A549 (cell line): ENCODE results near the gene RASD2. TPM values are rescaled to one million over a fixed set of nuclear protein-coding genes. Genes with fewer than 3 reads are reported as not detected.

Experiments used
- ATAC-seq, 2 experiments: fragments of 200-7000 bp in 1 of 2; fragments of >200 bp in 1 of 2; cut with Nextera tagmentation in 1 of 2; cut with Tn5 transposase in 1 of 2; 3 replicates each; pipeline versions ENCODE4 v1.8.0 to v1.9.1; 2018 to 2020; ENCODE audit warnings: mild to moderate bottlenecking in 1 of 2, moderate library complexity in 1 of 2
- CTCF ChIA-PET: fragments of 300-600 bp; sonication (Branson Sonifier 250); formaldehyde crosslinking; extraction: SDS; loops from one replicate; lab custom pipeline; 2021; ENCODE audit warnings: antibody characterized with exemption, inconsistent platforms; lab: Yijun Ruan, JAX
- POLR2A ChIA-PET: fragments of 350-600 bp; formaldehyde crosslinking; extraction: SDS; loops from one replicate; lab custom pipeline; 2021; ENCODE audit warnings: antibody characterized with exemption, inconsistent platforms; lab: Yijun Ruan, JAX
- DNase-seq, 2 experiments: peaks; one replicate each; pipeline versions ENCODE4 v3.0.0 to v3.0.0-alpha.2; 2011 to 2016; ENCODE audit warnings: low read depth in 1 of 2, low spot score in 1 of 2
- FAIRE-seq: peaks from 2 replicates; lab custom pipeline; 2011; peaks lifted over from hg19 to GRCh38; lab: Jason Lieb, UNC
- H3K27ac ChIP-seq, 2 experiments: fragments of >200 bp; sonication (Bioruptor Twin); formaldehyde crosslinking; 3 replicates each; pipeline ENCODE4 v1.5.1; 2016 to 2017
- H3K4me1 ChIP-seq: fragments of >200 bp; sonication (Bioruptor Twin); formaldehyde crosslinking; 3 replicates; pipeline ENCODE4 v1.6.1; 2016
- H3K4me2 ChIP-seq: fragments of >200 bp; sonication (Bioruptor Twin); formaldehyde crosslinking; 3 replicates; pipeline ENCODE4 v1.6.1; 2016
- H3K4me3 ChIP-seq: fragments of >200 bp; sonication (Bioruptor Twin); formaldehyde crosslinking; 3 replicates; pipeline ENCODE4 v1.5.1; 2016
- H3K9me3 ChIP-seq: fragments of >200 bp; sonication (Bioruptor Twin); formaldehyde crosslinking; 3 replicates; pipeline ENCODE4 v1.6.1; 2016
- CBX2 ChIP-seq: fragments of 200-600 bp; sonication (generic); IDR thresholded peaks from 2 replicates; pipeline ENCODE4 v1.6.1; 2016; ENCODE audit warnings: low read depth, mild to moderate bottlenecking, borderline replicate concordance
- CBX8 ChIP-seq: fragments of 200-600 bp; sonication (generic); IDR thresholded peaks from 2 replicates; pipeline ENCODE4 v1.6.1; 2016
- CHD2 ChIP-seq: fragments of 150-350 bp; IDR thresholded peaks from 2 replicates; pipeline ENCODE4 v1.6.1; 2014; ENCODE audit warnings: low read length; ENCODE audit not compliant: partially characterized antibody
- ESRRA ChIP-seq: fragments of 150-350 bp; IDR thresholded peaks from 2 replicates; pipeline ENCODE4 v1.6.1; 2014; ENCODE audit warnings: mild to moderate bottlenecking, low read length, borderline replicate concordance
- FOXS1 ChIP-seq: fragments of 250-450 bp; sonication (Bioruptor Pico); IDR thresholded peaks from 2 replicates; pipeline ENCODE4 v1.5.0; 2020; ENCODE audit warnings: mild to moderate bottlenecking, moderate library complexity
- GATA3 ChIP-seq: IDR thresholded peaks from 2 replicates; pipeline ENCODE4 v1.6.1; 2012; ENCODE audit warnings: borderline replicate concordance
- HOXA7 ChIP-seq: fragments of 250-450 bp; sonication (Bioruptor Pico); IDR thresholded peaks from 2 replicates; pipeline ENCODE4 v1.5.0; 2020; ENCODE audit warnings: mild to moderate bottlenecking, moderate library complexity
- HOXB13 ChIP-seq: fragments of 250-450 bp; sonication (Bioruptor Pico); IDR thresholded peaks from 2 replicates; pipeline ENCODE4 v1.5.0; 2020; ENCODE audit warnings: low read depth, mild to moderate bottlenecking, moderate library complexity
- HOXB5 ChIP-seq: fragments of 250-450 bp; sonication (Bioruptor Pico); IDR thresholded peaks from 2 replicates; pipeline ENCODE4 v1.5.0; 2020; ENCODE audit warnings: mild to moderate bottlenecking, moderate library complexity
- JUNB ChIP-seq: fragments of >200 bp; sonication (Bioruptor Twin); formaldehyde crosslinking; IDR thresholded peaks from 2 replicates; pipeline ENCODE4 v1.6.1; 2016
- MAFK ChIP-seq: fragments of 450-650 bp; IDR thresholded peaks from 2 replicates; pipeline ENCODE4 v1.6.1; 2014; ENCODE audit not compliant: partially characterized antibody
- MYC ChIP-seq: IDR thresholded peaks from 2 replicates; pipeline ENCODE4 v1.6.1; 2012; ENCODE audit warnings: mild to moderate bottlenecking, inconsistent platforms, low read length, improper control_type of control experiment, borderline replicate concordance
- NR3C1 ChIP-seq: fragments of >200 bp; sonication (Bioruptor Twin); formaldehyde crosslinking; IDR thresholded peaks from 3 replicates; pipeline ENCODE4 v1.6.1; 2017
- POLR2A ChIP-seq: IDR thresholded peaks from 2 replicates; pipeline ENCODE4 v1.6.1; 2012; ENCODE audit warnings: mild to moderate bottlenecking, low read length
- RAD21 ChIP-seq, 2 experiments: fragments of >200 bp in 1 of 2; sonication (Bioruptor Twin) in 1 of 2; formaldehyde crosslinking in 1 of 2; IDR thresholded peaks in 1 of 2; conservative IDR thresholded peaks in 1 of 2; 2 replicates in 1 of 2; 3 replicates in 1 of 2; pipeline ENCODE4 v1.6.1; 2012 to 2018; ENCODE audit warnings: inconsistent platforms in 1 of 2
- SMC3 ChIP-seq: fragments of >200 bp; sonication (Bioruptor Twin); formaldehyde crosslinking; IDR thresholded peaks from 3 replicates; pipeline ENCODE4 v1.6.1; 2018; ENCODE audit warnings: inconsistent platforms
- ZSCAN20 ChIP-seq: fragments of 250-450 bp; sonication (Bioruptor Pico); IDR thresholded peaks from 2 replicates; pipeline ENCODE4 v1.8.0; 2022; ENCODE audit warnings: mild to moderate bottlenecking, moderate library complexity
- WGBS: methylation state at CpG from one replicate; pipeline ENCODE4 v1.1.6; 2017; ENCODE audit errors: missing lambda C conversion rate; 5-methylcytosine and 5-hydroxymethylcytosine counted together
- polyA plus RNA-seq, 4 experiments: library from polyadenylated mRNA; depleted of rRNA in 3 of 4; stranded (reverse); fragments of >200 nt; fragmentation: RNase III in 1 of 4; extraction: RNeasy Plus Mini Kit Qiagen cat#74134 plus additional on column Dnase treatment in 1 of 4; gene quantifications; 2 replicates in 3 of 4; 3 replicates in 1 of 4; pipeline ENCODE4 v1.2.3, GENCODE V29; 2011 to 2017
- TF ChIP-seq, protein P1 (sequence below): IDR thresholded peaks from 2 replicates; pipeline ENCODE4 v1.6.1; 2012; ENCODE audit warnings: low read depth, borderline replicate concordance
- TF ChIP-seq, protein P2 (sequence below): IDR thresholded peaks from 2 replicates; pipeline ENCODE4 v1.6.1; 2012
- TF ChIP-seq, protein P3 (sequence below): fragments of 200-600 bp; sonication (generic); IDR thresholded peaks from 2 replicates; pipeline ENCODE4 v1.6.1; 2016; ENCODE audit warnings: antibody characterized with exemption, mild to moderate bottlenecking, moderate library complexity
- TF ChIP-seq, protein P4 (sequence below): fragments of >200 bp; sonication (Bioruptor Twin); formaldehyde crosslinking; IDR thresholded peaks from 3 replicates; pipeline ENCODE4 v1.5.1; 2016

RASD2 gene
- polyA plus RNA-seq, 2 of the 4 experiments (the other 2 are of a cell fraction): 0.61 to 1.2 TPM

DNA sequence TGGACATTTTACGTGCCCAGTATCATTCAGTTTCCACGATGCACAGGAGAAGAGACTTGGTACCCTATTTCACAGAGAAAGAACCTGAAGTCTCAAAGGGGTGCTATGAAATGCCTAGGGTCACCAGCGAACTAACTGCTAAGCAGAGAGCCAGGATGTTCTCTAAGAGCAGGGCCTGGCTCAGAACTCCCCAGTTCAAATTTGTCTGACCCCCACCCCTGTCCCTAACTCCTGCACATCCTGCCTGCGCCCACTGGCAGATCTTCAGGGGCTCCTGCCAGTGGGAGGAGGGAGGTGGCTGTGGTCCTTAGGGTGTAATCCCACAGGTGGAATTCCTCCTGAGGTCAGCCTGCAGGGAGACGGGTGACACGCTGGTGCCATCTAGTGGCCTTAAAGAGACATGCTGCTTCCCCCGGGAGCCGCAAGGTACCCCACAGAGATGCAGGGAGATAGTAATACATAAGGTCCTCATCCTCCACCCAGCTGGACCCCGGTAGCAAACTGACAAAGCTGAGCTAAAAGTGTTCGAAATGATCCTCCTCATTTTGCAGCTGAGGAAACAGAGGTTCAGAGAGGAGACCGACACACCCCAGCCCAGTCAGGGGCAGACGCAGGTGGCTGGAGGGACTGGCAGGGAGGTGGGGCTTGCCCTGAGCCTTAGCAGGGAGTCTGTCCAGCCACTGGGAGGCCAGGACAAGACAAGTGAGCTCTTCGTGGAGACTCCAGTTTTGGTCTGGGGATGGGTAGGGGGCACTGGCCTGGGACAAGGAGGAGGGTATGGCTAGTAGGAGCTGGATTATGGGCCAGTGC is 42.4 kb downstream of the RASD2 start:
- Histone ChIP-seq H3K4me3 (no peak overlapping the region), H3K4me1 (peaks cover 33% of the 10 kb centered on the region), H3K4me2 (peak overlapping the region; percentile 50), H3K9me3 (peaks cover 4% of the 10 kb centered on the region; the same call in 1 of the 3 replicates), H3K27ac (peak overlapping the region; percentile 72 to 78)
- DNase-seq: peak; percentile 73 to 86
- ChIA-PET POLR2A (interaction anchor here (0.6 to 0.8 kb wide), 2 partner anchors 152 to 156 kb away, joined by 3 to 4 read pairs; no protein-coding TSS in a partner anchor), CTCF (interaction anchor here (0.7 to 7.7 kb wide), 50 partner anchors 8 to 258 kb away, joined by 3 to 121 read pairs (median 4); partner anchors contain the start of genes MB and RASD2)
- 26% methylated on average over 11 of the region's 13 CpGs for WGBS
- TF ChIP-seq MAFK: no peak
- no peak for TF ChIP-seq CBX8
- TF ChIP-seq CBX2: no peak
- no peak for TF ChIP-seq ESRRA
- no peak for TF ChIP-seq HOXB13
- TF ChIP-seq SMC3: peak; percentile 87
- 0 out of 2 replicates have a peak, but pooled peaks have one; percentile 21 for TF ChIP-seq GATA3
- no peak for TF ChIP-seq HOXB5 (CRISPR knock-in tag)
- TF ChIP-seq JUNB: no peak
- no peak for TF ChIP-seq ZSCAN20 (CRISPR knock-in tag)
- no peak for TF ChIP-seq MYC
- TF ChIP-seq, protein P1, sequence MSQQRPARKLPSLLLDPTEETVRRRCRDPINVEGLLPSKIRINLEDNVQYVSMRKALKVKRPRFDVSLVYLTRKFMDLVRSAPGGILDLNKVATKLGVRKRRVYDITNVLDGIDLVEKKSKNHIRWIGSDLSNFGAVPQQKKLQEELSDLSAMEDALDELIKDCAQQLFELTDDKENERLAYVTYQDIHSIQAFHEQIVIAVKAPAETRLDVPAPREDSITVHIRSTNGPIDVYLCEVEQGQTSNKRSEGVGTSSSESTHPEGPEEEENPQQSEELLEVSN: no peak
- TF ChIP-seq FOXS1 (CRISPR knock-in tag): no peak
- no peak for TF ChIP-seq CHD2
- TF ChIP-seq, protein P2, sequence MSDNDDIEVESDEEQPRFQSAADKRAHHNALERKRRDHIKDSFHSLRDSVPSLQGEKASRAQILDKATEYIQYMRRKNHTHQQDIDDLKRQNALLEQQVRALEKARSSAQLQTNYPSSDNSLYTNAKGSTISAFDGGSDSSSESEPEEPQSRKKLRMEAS: no peak
- peak; percentile 90 to 91 for TF ChIP-seq RAD21 (conservative IDR thresholded peaks at IDR 0.05 in 1 of 2, IDR thresholded peaks at IDR 0.05 in 1 of 2)
- no peak for TF ChIP-seq POLR2A
- TF ChIP-seq HOXA7 (CRISPR knock-in tag): no peak
- TF ChIP-seq NR3C1: no peak
- TF ChIP-seq, protein P3, sequence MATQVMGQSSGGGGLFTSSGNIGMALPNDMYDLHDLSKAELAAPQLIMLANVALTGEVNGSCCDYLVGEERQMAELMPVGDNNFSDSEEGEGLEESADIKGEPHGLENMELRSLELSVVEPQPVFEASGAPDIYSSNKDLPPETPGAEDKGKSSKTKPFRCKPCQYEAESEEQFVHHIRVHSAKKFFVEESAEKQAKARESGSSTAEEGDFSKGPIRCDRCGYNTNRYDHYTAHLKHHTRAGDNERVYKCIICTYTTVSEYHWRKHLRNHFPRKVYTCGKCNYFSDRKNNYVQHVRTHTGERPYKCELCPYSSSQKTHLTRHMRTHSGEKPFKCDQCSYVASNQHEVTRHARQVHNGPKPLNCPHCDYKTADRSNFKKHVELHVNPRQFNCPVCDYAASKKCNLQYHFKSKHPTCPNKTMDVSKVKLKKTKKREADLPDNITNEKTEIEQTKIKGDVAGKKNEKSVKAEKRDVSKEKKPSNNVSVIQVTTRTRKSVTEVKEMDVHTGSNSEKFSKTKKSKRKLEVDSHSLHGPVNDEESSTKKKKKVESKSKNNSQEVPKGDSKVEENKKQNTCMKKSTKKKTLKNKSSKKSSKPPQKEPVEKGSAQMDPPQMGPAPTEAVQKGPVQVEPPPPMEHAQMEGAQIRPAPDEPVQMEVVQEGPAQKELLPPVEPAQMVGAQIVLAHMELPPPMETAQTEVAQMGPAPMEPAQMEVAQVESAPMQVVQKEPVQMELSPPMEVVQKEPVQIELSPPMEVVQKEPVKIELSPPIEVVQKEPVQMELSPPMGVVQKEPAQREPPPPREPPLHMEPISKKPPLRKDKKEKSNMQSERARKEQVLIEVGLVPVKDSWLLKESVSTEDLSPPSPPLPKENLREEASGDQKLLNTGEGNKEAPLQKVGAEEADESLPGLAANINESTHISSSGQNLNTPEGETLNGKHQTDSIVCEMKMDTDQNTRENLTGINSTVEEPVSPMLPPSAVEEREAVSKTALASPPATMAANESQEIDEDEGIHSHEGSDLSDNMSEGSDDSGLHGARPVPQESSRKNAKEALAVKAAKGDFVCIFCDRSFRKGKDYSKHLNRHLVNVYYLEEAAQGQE: no peak
- TF ChIP-seq, protein P4, sequence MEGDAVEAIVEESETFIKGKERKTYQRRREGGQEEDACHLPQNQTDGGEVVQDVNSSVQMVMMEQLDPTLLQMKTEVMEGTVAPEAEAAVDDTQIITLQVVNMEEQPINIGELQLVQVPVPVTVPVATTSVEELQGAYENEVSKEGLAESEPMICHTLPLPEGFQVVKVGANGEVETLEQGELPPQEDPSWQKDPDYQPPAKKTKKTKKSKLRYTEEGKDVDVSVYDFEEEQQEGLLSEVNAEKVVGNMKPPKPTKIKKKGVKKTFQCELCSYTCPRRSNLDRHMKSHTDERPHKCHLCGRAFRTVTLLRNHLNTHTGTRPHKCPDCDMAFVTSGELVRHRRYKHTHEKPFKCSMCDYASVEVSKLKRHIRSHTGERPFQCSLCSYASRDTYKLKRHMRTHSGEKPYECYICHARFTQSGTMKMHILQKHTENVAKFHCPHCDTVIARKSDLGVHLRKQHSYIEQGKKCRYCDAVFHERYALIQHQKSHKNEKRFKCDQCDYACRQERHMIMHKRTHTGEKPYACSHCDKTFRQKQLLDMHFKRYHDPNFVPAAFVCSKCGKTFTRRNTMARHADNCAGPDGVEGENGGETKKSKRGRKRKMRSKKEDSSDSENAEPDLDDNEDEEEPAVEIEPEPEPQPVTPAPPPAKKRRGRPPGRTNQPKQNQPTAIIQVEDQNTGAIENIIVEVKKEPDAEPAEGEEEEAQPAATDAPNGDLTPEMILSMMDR: peak; percentile 85
- ATAC-seq: peak; percentile 90 to 91
- no peak for FAIRE-seq
